ENCODE measurements around the gene NPIPB6.

The NPIPB6 gene

GRCh38 chr16:28297784-28298510 is 65.4 kb downstream of the NPIPB6 start:
- no peak for DNase-seq

GRCh38 chr16:28297308-28297707 is 66.0 kb downstream of the NPIPB6 start:
- no peak for DNase-seq

DNA sequence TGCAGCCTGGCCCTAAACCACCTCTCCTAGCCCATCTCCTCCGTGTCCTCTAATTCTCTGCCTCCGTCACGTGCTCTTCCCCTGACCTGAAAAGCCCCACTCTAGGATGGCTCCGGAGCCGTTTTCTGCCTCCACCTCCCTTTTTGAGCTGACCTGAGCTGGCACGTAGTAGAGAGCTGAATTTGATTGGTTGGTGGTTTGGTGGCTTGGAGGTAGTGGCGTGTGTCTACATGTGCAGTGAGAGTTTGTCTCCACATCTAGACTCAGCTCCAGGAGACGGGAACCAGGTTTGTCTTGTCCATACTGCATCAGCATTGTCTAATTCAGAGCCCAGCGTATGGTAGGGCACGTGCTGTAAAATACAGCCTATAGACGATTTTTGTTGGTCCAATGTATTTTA is 68.0 kb downstream of the NPIPB6 start:
- DNase-seq: no peak

- DNase-seq: no peak
Observed at GRCh38 chr16:28294201-28294600, 69.1 kb downstream of the NPIPB6 start.

GRCh38 chr16:28293601-28293960 is 69.7 kb downstream of the NPIPB6 start:
- DNase-seq: no peak

DNA sequence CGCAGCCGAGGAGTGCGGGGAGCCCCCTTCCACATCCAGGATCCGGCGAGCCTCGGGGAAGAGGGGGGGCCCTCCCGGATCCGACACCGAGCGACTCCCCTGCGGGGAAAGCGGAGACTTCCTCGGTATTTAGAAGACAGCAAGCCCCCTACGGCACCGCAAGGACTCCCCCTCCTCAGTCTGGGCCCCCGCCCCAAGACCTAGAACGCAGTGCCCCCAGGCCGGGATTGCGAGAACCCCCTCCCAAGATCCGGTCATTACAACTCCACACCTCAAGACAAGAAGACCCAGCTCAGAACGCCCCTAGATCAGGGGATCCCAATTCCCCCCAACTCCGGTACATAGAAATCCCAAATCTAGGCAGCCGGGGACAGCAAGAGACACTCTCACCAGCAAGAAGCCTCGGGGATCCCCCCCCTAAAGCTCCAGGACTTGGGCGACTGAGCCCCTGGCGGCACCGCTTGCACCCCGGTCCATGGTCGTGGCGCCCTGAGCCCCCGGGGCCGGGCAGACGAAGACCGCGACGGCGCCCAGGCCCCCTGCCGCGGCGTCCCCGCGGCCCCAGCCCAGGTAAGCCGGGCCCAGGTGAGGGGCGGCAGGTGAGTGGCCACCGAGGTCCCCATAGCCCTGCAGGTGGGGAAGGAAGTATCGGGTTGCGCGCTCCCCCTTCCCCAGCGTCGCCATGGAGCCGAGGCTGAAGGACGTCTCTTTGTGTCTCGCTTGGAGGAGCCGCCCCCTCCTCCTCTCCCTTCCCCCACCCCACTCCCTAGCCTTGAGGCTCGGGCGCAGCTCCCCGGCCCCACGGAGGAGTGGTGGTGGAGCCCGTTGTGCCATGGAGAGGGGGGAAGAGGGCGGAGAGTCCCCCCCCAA is 70.3 kb downstream of the NPIPB6 start:
- peak; percentile 50 for DNase-seq

Data from activated T-cell treated with anti-CD3 and anti-CD28 coated beads, Interleukin-2, amount 50 U/mL, for 1 hour (primary cell).